Measurements from ENCODE around the gene CTNNBIP1. TPM values are rescaled to one million over a fixed set of nuclear protein-coding genes. Genes with fewer than 3 reads are reported as not detected.

CTNNBIP1 gene
- total RNA-seq, 2 experiments from 2014 or later, result 9.0 to 9.6 TPM

GRCh38 chr1:9838946-9839345 lies 71.1 kb downstream of the CTNNBIP1 start:
- intact Hi-C loops (cut with micrococcal nuclease), result no loop called here
- TF ChIP-seq CTCF (IDR thresholded peaks at IDR 0.05), result no peak
- Mint-ChIP-seq H3K27ac (no peak overlapping the region), H3K27me3 (no peaks in the 10 kb centered on the region), H3K4me1 (ENCODE audit: low read depth) (no peaks in the 10 kb centered on the region), H3K4me3 (no peak overlapping the region), H3K9me3 (no peaks in the 10 kb centered on the region), H3K36me3 (ENCODE audit: low read depth) (no peaks in the 10 kb centered on the region)
- ChIA-PET CTCF (no interaction called here), POLR2A (no interaction called here)
- no peak for DNase-seq
- ATAC-seq, result no peak

- no peak for TF ChIP-seq CTCF (IDR thresholded peaks at IDR 0.05)
- H3K4me3 Mint-ChIP-seq, result no peak overlapping the region
- intact Hi-C loops (cut with micrococcal nuclease), result no loop called here
- DNase-seq, result no peak
- H3K27me3 Mint-ChIP-seq, result no peaks in the 10 kb centered on the region
- no peak for ATAC-seq
- H3K27ac Mint-ChIP-seq, result no peak overlapping the region
- ChIA-PET POLR2A (interaction anchor here (0.9 kb wide), 1 partner anchor 107 kb away, joined by 3 read pairs; the partner anchor contains the start of genes LZIC and NMNAT1), CTCF (interaction anchor here (1.4 kb wide), 1 partner anchor 52 kb away, joined by 3 read pairs; no protein-coding TSS in a partner anchor)
- H3K36me3 Mint-ChIP-seq (ENCODE audit: low read depth), result no peaks in the 10 kb centered on the region
- no peaks in the 10 kb centered on the region for H3K4me1 Mint-ChIP-seq (ENCODE audit: low read depth)
- no peaks in the 10 kb centered on the region for H3K9me3 Mint-ChIP-seq
Observed at GRCh38 chr1:9836632-9836960, 73.5 kb downstream of the CTNNBIP1 start.

GRCh38 chr1:9835758-9836631 lies 74.1 kb downstream of the CTNNBIP1 start:
- Mint-ChIP-seq H3K4me1 (ENCODE audit: low read depth) (no peaks in the 10 kb centered on the region), H3K9me3 (no peaks in the 10 kb centered on the region), H3K27me3 (no peaks in the 10 kb centered on the region), H3K36me3 (ENCODE audit: low read depth) (no peaks in the 10 kb centered on the region), H3K27ac (no peak overlapping the region), H3K4me3 (no peak overlapping the region)
- no peak for TF ChIP-seq CTCF (IDR thresholded peaks at IDR 0.05)
- POLR2A ChIA-PET, result interaction anchor here (0.9 kb wide), 1 partner anchor 108 kb away, joined by 3 read pairs; the partner anchor contains the start of genes LZIC and NMNAT1
- DNase-seq (no peak), ATAC-seq (no peak)
- intact Hi-C loops (cut with micrococcal nuclease), result no loop called here
- CTCF ChIA-PET, result interaction anchor here (1.4 kb wide), 1 partner anchor 51 kb away, joined by 3 read pairs; no protein-coding TSS in a partner anchor

GRCh38 chr1:9835404-9835757 lies 74.7 kb downstream of the CTNNBIP1 start:
- POLR2A ChIA-PET, result no interaction called here
- Mint-ChIP-seq H3K27ac (no peak overlapping the region), H3K36me3 (ENCODE audit: low read depth) (no peaks in the 10 kb centered on the region), H3K27me3 (no peaks in the 10 kb centered on the region), H3K4me3 (no peak overlapping the region), H3K9me3 (no peaks in the 10 kb centered on the region), H3K4me1 (ENCODE audit: low read depth) (no peaks in the 10 kb centered on the region)
- DNase-seq (no peak), ATAC-seq (no peak)
- no peak for TF ChIP-seq CTCF (IDR thresholded peaks at IDR 0.05)
- intact Hi-C loops (cut with micrococcal nuclease), result no loop called here
- CTCF ChIA-PET, result no interaction called here

DNA sequence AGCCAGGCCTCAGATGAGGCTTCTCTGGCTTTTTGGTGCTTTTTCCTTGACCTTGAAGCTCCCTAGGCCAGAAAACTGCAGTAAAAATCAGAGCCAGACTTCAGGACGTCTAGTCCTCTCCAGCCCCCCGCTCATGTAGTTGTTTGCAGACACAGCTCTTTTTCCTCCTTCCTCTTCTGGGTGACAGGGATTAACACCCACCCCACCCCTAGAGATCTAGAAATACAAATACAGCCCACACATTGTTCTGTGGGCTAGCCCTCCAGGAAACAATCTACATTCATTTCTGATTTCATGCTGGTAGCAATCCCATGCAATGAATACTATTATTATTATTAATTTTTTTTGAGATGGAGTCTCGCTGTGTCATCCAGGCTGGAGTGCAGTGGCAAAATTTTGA lies 76.4 kb downstream of the CTNNBIP1 start:
- Mint-ChIP-seq H3K27me3 (no peaks in the 10 kb centered on the region), H3K4me3 (no peak overlapping the region), H3K9me3 (no peaks in the 10 kb centered on the region), H3K27ac (no peak overlapping the region), H3K36me3 (ENCODE audit: low read depth) (no peaks in the 10 kb centered on the region), H3K4me1 (ENCODE audit: low read depth) (no peaks in the 10 kb centered on the region)
- DNase-seq (no peak), ATAC-seq (no peak)
- ChIA-PET POLR2A (no interaction called here), CTCF (interaction anchor here (0.6 to 1.2 kb wide), 2 partner anchors 35 to 41 kb away, joined by 3 read pairs; no protein-coding TSS in a partner anchor)
- intact Hi-C loops (cut with micrococcal nuclease), result no loop called here
- TF ChIP-seq CTCF (IDR thresholded peaks at IDR 0.05), result no peak
